GM19099 (cell line): ENCODE measurements around the gene GCNT4.
A peak's percentile ranks its signal among the peaks of the same experiment; 100 is the strongest.

Experiments used
- POLR2A ChIP-seq: IDR thresholded peaks from 3 replicates; pipeline ENCODE4 v1.6.1; 2011; ENCODE audit warnings: low read depth; ENCODE audit not compliant: insufficient read length; ENCODE audit errors: extremely low read depth

The GCNT4 gene, protein sequence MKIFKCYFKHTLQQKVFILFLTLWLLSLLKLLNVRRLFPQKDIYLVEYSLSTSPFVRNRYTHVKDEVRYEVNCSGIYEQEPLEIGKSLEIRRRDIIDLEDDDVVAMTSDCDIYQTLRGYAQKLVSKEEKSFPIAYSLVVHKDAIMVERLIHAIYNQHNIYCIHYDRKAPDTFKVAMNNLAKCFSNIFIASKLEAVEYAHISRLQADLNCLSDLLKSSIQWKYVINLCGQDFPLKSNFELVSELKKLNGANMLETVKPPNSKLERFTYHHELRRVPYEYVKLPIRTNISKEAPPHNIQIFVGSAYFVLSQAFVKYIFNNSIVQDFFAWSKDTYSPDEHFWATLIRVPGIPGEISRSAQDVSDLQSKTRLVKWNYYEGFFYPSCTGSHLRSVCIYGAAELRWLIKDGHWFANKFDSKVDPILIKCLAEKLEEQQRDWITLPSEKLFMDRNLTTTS

GRCh38 chr5:75052192-75053053, at the start of gene GCNT4:
Gene GCNT4, minus strand, starts transcription at chr5:75052558. Its CDS starts 22,521 bp downstream, at chr5:75030037.
- TF ChIP-seq POLR2A, result peak; percentile 27

DNA sequence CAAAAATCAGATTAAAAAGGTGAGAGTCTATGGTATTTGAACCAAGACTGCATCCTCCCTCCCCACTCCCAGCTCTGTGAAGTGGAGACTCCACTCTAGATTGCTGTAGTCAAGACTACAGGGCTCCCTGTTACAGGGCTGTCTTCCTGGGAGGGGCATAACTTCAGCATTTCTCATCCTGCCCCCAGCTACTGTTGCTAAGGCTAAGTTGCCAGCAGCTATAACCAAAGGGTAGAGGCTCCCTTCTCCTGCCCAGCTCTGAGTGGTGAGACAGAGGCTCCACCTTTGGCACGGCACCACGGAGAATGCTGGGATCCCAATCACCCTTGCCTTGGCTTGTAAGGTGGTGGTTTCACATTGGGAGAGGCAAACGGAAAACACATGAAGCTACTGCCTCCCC, 39.2 kb upstream of the GCNT4 start:
- TF ChIP-seq POLR2A, result no peak

DNA sequence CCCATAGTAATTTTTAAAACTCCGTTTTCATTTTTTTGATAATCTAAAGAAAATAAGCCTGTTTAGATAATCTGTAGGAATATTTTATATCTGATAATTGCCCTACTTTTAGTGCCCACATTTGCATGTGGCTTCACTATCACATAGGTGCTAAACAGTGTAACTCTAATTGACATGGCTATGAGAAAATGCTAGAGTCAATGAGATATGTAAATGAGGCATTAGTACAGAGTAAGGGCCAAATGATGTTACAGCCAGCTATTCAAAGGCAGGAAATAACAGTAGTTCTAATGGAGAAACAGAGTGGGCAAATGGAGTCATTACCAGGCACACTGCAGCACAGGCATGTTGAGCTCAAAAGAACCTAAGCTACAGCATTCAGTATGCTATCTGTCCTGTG, 37.3 kb upstream of the GCNT4 start:
- no peak for TF ChIP-seq POLR2A

DNA sequence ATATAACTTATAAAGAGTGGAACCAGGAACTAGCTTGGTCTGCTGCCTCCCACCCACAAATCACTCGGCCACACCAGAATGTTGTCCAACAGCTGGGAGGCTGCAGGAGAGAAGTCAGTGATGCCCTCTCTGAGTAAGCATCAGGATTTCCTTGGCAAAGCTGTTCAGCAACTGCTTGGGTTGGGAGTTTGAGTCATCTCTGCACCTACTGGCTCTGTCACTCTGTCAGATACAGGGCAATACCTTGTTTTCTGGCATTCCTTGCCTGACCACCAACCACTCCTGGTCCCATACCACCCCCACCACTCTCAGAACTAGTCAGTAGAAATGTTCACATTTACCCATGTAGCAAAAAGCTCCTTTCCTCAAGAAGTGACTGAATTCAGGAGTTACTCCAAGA, 36.8 kb upstream of the GCNT4 start:
- TF ChIP-seq POLR2A, result no peak

DNA sequence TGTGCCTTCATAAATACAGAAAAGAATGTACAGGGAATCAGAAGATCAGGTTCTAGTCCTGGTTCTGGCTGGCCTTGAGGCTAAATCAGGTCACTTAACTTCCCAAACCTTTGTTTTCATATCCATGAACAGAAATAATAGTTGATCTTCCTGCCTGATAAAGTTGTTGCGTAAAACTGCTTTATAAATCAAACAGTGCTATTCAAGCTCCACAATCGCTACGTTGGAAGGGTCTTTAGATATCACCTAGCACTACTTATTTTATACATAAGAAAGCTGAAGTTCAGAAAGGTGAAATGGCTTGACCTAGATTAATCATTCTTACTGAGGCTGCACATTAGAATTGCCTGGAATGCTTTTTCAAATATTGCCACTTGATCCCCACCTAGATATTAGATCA, 36.3 kb upstream of the GCNT4 start:
- no peak for TF ChIP-seq POLR2A

GRCh38 chr5:75081510-75081909, 29.2 kb upstream of the GCNT4 start:
- TF ChIP-seq POLR2A, result no peak

GRCh38 chr5:75078027-75078426, 25.7 kb upstream of the GCNT4 start:
- no peak for TF ChIP-seq POLR2A

- no peak for TF ChIP-seq POLR2A
Observed at GRCh38 chr5:75072061-75072460, 19.7 kb upstream of the GCNT4 start.

- no peak for TF ChIP-seq POLR2A
Observed at GRCh38 chr5:75071100-75071499, 18.7 kb upstream of the GCNT4 start.

DNA sequence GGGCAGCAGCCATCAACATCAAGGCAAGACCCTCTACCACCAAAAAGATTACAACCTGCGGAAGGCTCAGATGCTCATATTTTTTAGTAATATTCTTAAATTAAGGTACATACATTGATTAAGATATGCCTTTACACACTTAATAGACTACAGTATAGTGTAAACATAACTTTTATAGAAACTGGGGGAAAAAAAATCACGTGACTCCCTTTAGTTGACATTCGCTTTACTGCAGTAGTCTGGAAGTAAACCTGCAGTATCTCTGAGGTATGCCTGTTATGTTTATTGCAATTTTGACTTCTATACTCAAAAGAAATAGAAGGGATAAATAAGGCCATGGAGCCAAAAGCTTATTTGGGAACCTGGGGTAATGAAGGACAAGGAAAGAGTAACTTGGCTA, 15.1 kb upstream of the GCNT4 start:
- no peak for TF ChIP-seq POLR2A

DNA sequence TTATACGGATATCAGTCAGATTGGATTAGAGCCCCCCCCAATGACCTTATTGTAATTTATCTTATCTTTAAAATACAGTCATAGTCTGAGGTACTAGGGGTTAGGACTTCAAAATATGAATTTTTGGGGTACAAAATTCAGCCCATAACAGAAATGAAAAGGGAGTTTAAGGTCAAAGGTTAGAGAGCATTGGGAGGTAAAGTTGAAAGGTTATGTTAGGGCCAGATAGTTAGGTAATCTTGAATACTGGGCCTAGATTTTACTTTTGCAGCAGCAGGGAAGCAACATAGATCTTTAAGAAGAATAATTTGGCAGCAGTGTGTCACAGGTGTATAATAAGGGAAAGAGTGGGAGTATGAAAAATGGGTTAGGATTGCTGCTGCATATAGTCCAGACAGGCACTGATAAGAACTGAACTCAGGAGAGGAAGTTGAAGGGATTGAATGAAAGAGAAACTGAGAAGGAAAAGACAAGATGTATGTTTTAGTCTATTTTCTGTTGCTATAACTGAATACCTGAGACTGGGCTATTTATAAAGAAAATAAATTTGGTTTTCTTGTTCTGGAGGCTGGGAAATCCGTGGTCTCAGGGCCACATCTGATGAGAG, 10.7 kb upstream of the GCNT4 start:
- TF ChIP-seq POLR2A, result no peak

DNA sequence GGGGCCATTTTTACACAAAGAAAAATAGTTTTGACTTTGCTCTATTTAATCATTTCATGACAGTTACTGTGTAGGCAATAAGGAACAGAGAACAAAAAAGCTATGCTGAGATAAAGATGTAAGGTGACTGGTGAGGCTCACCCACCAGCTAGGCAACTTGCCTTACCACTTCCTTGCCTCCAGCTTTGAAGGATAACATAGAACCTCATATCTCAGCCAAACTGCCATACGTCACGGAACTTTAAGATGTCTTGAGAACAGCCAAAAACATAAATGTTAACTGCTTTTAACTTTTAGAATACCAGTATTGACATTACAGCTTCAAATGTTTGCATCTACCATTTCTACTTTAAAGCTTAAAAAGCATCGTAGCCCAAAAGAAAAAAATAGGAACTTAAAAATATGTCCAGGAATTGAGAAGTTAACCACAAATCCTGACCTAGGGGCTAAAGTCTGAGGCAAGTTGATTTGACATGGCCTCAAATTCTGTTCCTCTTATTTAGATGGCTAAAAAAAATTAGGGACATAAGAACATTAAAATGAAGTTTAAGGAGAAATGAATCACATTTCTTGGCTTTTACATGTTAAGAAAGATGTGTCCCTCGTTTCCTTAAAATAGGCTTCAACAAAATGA, 7.7 kb upstream of the GCNT4 start:
- no peak for TF ChIP-seq POLR2A

DNA sequence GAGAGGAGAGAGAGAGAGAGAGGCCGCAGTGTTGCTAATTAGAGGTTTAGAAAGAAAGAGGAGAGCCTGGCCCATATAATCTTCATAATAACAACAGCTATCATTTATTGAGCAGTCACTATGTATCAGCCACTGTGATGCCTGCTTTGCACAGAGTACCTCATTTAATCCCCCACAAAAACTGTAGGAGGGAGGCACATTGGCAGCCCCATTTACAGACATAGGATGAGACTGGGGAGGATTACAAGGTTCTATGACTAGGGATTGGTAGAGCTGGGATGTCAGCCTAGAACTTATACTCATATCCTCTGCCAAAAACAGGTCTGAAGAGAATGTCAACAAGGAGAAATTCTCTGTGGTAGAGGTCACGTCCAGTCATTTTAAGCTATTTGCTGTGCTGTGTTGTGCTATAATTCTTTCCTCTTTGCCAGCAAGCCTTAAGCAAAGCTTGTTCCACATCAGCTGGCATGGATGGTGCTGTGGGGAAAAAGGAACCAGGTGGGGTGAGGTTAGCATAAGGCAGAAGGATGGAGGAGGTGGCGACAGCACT, 6.7 kb upstream of the GCNT4 start:
- TF ChIP-seq POLR2A, result no peak

DNA sequence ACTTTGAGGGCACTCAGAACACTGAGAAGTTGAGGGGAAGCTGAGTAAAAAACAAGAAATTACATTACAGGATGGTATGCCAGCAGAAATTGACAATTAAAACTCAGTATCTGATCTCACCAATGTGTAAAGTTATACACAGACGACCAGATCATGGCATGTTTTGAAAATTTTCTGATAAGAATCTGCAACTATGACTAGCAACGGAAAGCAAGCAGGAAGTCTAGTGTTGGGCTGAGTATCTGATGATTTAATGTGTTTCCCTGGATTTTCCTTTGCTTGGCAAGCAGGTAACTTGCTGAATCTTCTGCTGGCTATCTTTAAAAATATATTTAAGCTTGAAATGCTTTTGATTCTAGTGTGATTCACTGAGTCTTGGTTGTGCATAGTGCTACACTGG, 5.2 kb upstream of the GCNT4 start:
- no peak for TF ChIP-seq POLR2A

DNA sequence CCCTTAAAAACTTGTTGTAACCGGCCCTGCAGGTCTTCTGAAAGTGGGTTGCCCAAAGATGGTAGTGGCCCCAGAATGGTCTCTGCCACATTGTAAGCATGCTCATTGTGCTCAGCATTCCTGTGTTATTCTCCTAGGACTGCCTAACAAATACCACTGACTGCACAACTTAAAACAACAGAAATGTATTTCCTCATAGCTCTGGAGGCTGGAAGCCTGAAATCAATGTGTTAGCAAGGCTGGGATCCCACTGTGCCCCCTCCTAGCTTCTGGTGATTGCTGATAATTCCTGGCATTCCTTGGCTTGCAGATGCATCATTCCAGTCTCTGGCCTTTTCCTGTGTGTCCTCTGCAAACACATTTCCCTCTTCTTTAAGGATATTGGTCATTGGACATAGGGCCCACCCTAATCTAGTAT, 3.4 kb upstream of the GCNT4 start:
- TF ChIP-seq POLR2A, result no peak
